NT2/D1 (cell line): Measurements from ENCODE around the gene PCNT.

Experiments
- YY1 ChIP-seq: IDR thresholded peaks from 2 replicates; pipeline ENCODE4 v1.6.1; 2011; ENCODE audit not compliant: insufficient read length, insufficient read depth
- ZNF274 ChIP-seq: IDR thresholded peaks from 2 replicates; pipeline ENCODE4 v1.6.1; 2011; ENCODE audit warnings: mild to moderate bottlenecking, low read depth, low read length

GRCh38 chr21:46437096-46437498 lies 113.1 kb downstream of the PCNT start:
- TF ChIP-seq YY1 (no peak), ZNF274 (no peak)
